Subcutaneous abdominal adipose tissue (tissue), 5 donors: Measurements from ENCODE around the gene GYS1.

Experiments
- H3K27ac ChIP-seq: one replicate; pipeline ENCODE4 v1.7.0; 2013; ENCODE audit warnings: low read depth, mild to moderate bottlenecking, inconsistent platforms, low read length, moderate library complexity
- H3K27me3 ChIP-seq, 5 donors: one replicate each; pipeline ENCODE4 v1.7.0; 2013; ENCODE audit warnings: low read length in 5 of 5, inconsistent platforms in 1 of 5; ENCODE audit not compliant: control insufficient read depth in 5 of 5, insufficient read depth in 4 of 5
- H3K36me3 ChIP-seq, 5 donors: one replicate each; pipeline ENCODE4 v1.7.0; 2013; ENCODE audit warnings: low read length in 5 of 5; ENCODE audit not compliant: control insufficient read depth in 5 of 5, insufficient read depth in 5 of 5
- H3K4me1 ChIP-seq, 5 donors: one replicate each; pipeline ENCODE4 v1.7.0; 2013; ENCODE audit warnings: low read length in 5 of 5, mild to moderate bottlenecking in 3 of 5, moderate library complexity in 1 of 5; ENCODE audit not compliant: control insufficient read depth in 5 of 5, insufficient read depth in 5 of 5
- H3K4me3 ChIP-seq, 5 donors: one replicate each; pipeline ENCODE4 v1.7.0; 2013; ENCODE audit warnings: low read length in 5 of 5, low read depth in 1 of 5
- H3K9ac ChIP-seq, 5 donors: one replicate each; pipeline ENCODE4 v1.7.0; 2013; ENCODE audit warnings: low read length in 5 of 5, mild to moderate bottlenecking in 4 of 5, moderate library complexity in 3 of 5
- H3K9me3 ChIP-seq, 5 donors: one replicate each; pipeline ENCODE4 v1.7.0; 2013; ENCODE audit warnings: low read length in 5 of 5; ENCODE audit not compliant: control insufficient read depth in 5 of 5
- donor health status: healthy.
- donor health status: healthy.
- donor health status: healthy.
- donor health status: healthy.
- donor health status: healthy.

The GYS1 gene

DNA sequence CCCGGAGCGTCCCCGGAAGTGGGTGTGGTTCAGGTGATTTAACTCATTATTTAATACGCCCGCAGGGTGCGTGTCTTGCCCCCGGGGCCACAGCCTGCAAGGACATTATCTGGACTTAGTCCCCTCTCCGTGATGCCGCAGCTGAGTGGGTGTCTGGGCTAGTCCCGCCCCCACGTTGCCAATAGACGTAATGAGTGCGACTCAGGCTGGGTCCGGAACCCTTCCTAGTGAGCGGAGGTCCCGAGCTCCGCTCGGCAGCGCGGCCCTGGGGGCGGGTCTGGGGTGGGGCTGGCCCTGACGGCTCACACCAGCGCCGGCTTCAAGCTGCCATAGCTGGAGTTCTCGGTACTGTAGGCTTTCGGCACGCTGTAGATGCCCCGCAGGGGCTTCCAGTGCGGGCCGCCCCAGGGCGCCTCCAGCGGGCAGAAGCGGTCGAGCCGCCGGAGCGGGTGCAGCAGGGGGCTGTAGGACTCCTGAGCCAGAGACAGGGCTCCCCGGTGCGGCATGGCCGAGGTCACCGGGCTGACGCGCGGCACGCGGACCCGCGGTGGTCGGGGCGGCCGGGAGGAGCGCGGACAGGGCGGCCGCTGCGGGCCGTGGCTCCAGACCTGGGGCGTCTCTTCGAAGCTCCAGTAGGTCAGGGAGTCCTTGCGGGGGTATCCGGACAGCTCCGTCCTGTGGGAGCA is 24.7 kb upstream of the GYS1 start:
- Histone ChIP-seq H3K9me3 (no peaks in the 10 kb centered on the region), H3K4me3 (peak overlapping the region; percentile 57 to 71 (median 59)), H3K27ac (no peak overlapping the region), H3K36me3 (peaks cover 0 to 34% (median 24%) of the 10 kb centered on the region in 5 donors), H3K27me3 (peaks cover 2 to 16% (median 6%) of the 10 kb centered on the region in 5 donors), H3K9ac (peak overlapping the region in 2 of 5 donors; percentile 30 to 52), H3K4me1 (peaks cover 0 to 25% (median 23%) of the 10 kb centered on the region in 5 donors)

DNA sequence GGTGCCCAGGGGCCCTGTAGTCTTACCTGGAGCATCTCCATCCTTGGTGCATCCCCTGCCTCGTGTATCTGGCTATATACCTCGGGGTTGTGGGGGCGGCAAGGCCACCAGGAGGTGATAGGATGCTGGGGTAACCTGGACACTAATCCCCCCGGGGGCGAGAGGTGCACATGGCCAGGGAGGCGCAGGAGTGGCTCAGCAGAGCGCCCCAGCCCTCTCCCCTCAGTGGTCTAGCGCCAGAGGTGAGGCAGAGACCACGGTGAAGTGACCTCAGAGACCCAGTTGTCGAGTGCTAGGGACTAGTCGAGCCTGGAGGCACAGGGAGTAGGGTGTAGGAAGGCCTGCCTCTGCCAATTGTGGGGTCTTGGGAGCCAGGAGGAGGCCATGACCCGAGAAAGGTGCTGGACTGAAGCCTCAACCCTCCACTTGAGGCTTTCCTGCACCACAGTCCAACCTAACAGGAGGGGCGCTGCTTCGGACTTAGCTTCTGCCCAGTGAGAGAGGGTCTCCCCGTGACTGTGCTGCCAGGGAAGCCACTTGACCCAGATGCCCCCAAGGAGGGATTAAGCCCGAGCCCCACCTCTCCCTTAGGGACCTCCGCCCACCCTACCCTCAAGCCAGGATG is 24.0 kb upstream of the GYS1 start, which contains the start of gene LHB:
TSS of gene LHB (minus strand) at position 51 of the 625 bp plus-strand sequence. CDS start at position 41, 10 bp downstream.
- H3K9ac ChIP-seq = peak within 1 kb of the TSS in 2 of 5 donors; percentile 30 to 52
- H3K27me3 ChIP-seq = peaks cover 2 to 16% (median 6%) of the 10 kb centered on the region in 5 donors
- no peaks in the 10 kb centered on the region for H3K9me3 ChIP-seq
- no peak within 1 kb of the TSS for H3K27ac ChIP-seq
- H3K4me1 ChIP-seq = peaks cover 0 to 25% (median 23%) of the 10 kb centered on the region in 5 donors
- H3K36me3 ChIP-seq = peaks cover 0 to 40% (median 31%) of the 10 kb centered on the region in 5 donors
- peak within 1 kb of the TSS in 4 of 5 donors; percentile 57 to 66 (median 59) for H3K4me3 ChIP-seq

DNA sequence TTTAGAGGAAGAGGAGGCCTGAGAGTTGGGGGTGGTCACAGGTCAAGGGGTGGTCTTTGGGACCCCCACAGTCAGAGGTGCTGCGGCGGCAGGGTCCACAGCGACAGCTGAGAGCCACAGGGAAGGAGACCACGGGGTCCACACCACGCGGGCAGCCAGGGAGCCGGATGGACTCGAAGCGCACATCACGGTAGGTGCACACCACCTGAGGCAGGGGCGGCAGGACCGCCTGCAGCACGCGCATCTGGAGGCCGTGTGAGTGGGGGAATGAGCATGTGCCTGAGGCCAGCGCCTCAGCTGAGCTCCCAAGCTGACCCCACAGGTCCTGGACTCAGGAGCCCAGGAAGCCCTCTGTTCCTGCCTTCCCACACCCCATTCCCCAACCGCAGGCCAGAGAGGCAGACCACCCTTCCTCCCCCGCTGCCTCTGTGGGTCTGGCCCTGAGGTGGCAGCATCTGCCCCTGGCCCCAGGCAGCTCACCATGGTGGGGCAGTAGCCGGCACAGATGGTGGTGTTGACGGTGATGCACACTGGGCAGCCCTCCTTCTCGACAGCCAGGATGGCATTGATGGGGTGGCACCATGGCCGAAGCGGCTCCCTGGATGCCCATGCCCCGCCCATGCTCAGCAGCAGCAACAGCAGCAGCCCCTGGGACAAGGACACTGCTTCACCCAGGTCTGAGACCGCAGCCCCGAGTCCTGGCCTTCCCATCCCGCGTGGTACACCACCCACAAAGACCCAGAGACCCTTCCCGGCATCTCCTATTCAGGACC is 23.1 kb upstream of the GYS1 start:
- Histone ChIP-seq H3K9ac (no peak overlapping the region), H3K4me1 (peaks cover 0 to 25% (median 23%) of the 10 kb centered on the region in 5 donors), H3K27ac (no peak overlapping the region), H3K27me3 (peaks cover 2 to 15% (median 6%) of the 10 kb centered on the region in 5 donors), H3K4me3 (no peak overlapping the region), H3K36me3 (peaks cover 0 to 49% (median 40%) of the 10 kb centered on the region in 5 donors), H3K9me3 (no peaks in the 10 kb centered on the region)

DNA sequence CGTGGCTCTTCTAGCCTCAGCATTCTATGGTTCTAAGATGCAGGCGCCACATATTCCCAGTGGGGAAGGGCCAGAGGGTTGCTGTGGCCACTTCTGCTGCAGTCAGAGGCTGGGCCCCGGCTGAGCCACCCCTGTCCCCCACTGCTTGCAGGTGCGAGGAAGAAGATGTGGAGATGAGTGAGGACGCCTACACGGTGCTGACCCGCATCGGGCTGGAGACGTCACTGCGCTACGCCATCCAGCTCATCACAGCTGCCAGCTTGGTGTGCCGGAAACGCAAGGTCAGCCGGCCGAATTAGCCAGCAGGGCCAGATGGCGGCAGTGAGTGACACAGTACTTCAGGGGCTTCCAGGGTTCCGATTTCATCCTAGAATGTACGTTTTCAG is 21.8 kb upstream of the GYS1 start:
- Histone ChIP-seq H3K4me3 (no peak overlapping the region), H3K9ac (no peak overlapping the region), H3K27ac (no peak overlapping the region), H3K36me3 (peaks cover 0 to 63% (median 54%) of the 10 kb centered on the region in 5 donors), H3K9me3 (no peaks in the 10 kb centered on the region), H3K4me1 (peaks cover 0 to 25% (median 23%) of the 10 kb centered on the region in 5 donors), H3K27me3 (peaks cover 0 to 11% (median 4%) of the 10 kb centered on the region in 5 donors)

DNA sequence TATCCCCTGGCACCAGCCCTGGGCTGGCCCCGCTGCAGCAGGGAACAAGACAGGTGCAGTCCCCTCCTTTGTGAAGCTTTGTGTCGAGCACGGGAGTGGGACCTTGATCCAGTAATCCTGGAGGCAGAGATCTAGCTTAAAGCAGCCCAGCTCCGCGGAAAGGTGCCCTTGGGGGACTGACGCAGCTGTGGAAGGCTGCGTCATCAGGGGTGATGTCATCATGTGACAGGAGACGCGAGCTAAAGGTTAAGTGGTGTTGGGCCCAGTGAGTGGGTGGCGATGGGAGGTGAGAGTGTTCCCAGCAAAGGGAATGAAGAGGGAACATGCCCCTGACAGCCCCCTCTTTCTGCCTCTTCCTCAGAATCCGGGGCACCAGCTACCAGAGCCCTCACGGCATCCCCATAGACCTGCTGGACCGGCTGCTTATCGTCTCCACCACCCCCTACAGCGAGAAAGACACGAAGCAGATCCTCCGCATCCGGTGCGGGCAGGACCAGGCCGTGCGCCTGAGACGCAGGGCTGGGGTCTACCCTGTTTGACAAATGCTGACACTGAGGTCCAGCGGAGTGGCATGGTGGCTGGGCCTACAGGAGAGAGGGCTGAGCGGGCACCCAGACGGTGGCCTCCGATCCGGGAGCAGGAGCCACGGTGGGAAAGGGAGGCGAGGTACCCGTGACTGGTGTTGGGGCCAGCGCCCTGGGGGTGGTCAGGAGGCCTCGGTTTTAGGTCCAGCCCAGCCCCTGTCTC is 21.2 kb upstream of the GYS1 start:
- Histone ChIP-seq H3K9me3 (no peaks in the 10 kb centered on the region), H3K36me3 (peaks cover 0 to 69% (median 59%) of the 10 kb centered on the region in 5 donors)

DNA sequence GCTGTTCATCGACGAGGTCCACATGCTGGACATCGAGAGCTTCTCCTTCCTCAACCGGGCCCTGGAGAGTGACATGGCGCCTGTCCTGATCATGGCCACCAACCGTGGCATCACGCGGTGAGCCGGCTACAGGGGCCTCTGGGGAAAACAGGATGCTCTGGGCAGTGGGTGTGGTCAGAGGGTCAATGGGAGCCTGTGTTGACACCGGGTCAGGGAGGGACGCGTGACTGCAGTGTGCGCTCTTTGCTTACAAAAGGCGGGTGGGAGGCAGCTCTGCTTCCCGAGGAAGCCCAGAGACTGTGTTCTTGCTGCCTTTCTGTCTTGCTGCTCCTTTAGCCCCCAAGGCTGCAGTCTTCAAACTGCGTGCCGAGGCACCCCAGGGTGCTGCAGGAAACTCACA is 18.1 kb upstream of the GYS1 start:
- Histone ChIP-seq H3K27ac (no peak overlapping the region), H3K9ac (no peak overlapping the region), H3K36me3 (peaks cover 3 to 82% (median 71%) of the 10 kb centered on the region in 5 donors), H3K9me3 (no peaks in the 10 kb centered on the region), H3K4me3 (no peak overlapping the region), H3K27me3 (no peaks in the 10 kb centered on the region), H3K4me1 (no peaks in the 10 kb centered on the region)

More for the DNA sequence above, 21.2 kb upstream of the GYS1 start:
- H3K27me3 ChIP-seq = peaks cover 0 to 11% (median 4%) of the 10 kb centered on the region in 5 donors
- H3K4me1 ChIP-seq = peaks cover 0 to 21% (median 19%) of the 10 kb centered on the region in 5 donors
- no peak overlapping the region for H3K9ac ChIP-seq
- no peak overlapping the region for H3K27ac ChIP-seq
- no peak overlapping the region for H3K4me3 ChIP-seq

DNA sequence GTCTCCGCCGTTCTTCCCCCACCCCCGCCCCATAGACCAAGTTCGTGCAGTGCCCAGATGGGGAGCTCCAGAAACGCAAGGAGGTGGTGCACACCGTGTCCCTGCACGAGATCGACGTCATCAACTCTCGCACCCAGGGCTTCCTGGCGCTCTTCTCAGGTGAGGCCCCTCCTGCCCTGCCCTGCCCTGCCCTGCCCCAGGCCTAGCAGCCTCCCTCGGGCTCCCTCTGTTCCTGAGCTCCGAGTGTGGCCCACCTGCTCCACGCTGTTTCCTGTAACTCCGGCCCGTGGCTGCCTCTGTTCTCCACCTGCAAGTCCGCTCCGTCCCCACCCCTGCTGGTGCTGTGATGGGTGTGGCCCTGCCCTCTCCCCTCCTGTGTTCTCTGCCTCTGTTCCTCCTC is 17.3 kb upstream of the GYS1 start:
- Histone ChIP-seq H3K9me3 (no peaks in the 10 kb centered on the region), H3K9ac (no peak overlapping the region), H3K27ac (no peak overlapping the region), H3K36me3 (peaks cover 3 to 82% (median 72%) of the 10 kb centered on the region in 5 donors), H3K4me1 (no peaks in the 10 kb centered on the region), H3K4me3 (no peak overlapping the region), H3K27me3 (no peaks in the 10 kb centered on the region)

DNA sequence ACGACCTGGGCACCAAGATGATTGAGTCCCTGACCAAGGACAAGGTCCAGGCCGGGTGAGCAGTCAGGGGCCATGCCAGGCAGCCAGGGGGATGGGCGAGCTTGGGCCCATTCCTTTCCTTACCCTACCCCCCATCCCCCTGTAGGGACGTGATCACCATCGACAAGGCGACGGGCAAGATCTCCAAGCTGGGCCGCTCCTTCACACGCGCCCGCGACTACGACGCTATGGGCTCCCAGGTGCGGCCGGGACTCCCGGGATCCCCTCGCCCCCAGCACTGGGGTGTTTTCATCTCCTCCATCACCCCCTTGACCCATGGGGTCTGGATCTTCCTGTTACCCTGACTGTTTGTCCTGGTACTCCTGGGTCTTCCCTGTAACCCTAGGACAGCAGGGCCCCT is 16.7 kb upstream of the GYS1 start:
- Histone ChIP-seq H3K9ac (no peak overlapping the region), H3K9me3 (no peaks in the 10 kb centered on the region), H3K36me3 (peaks cover 3 to 82% (median 72%) of the 10 kb centered on the region in 5 donors), H3K4me1 (no peaks in the 10 kb centered on the region), H3K27me3 (no peaks in the 10 kb centered on the region), H3K4me3 (no peak overlapping the region), H3K27ac (no peak overlapping the region)

DNA sequence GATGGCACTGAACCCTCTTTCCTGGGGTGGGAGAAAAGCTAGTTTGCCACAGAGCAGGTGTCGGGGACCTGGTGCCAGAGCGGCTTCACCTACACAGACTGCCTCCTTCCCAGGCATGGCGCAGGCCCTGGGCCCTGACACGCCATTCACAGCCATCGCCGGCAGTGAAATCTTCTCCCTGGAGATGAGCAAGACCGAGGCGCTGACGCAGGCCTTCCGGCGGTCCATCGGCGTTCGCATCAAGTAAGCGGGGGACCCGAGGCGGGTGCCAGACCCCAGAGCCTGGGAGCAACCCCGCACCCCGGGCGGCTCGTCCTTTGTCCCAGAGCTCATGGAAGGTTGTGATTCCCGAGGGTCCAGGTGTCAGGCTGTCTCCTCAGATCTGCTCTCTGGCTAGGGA is 13.8 kb upstream of the GYS1 start:
- peaks cover 3 to 81% (median 66%) of the 10 kb centered on the region in 5 donors for H3K36me3 ChIP-seq
- H3K4me3 ChIP-seq = no peak overlapping the region
- H3K9ac ChIP-seq = no peak overlapping the region
- no peaks in the 10 kb centered on the region for H3K9me3 ChIP-seq
- no peak overlapping the region for H3K27ac ChIP-seq
- no peaks in the 10 kb centered on the region for H3K4me1 ChIP-seq
- no peaks in the 10 kb centered on the region for H3K27me3 ChIP-seq
